IMR-90 (cell line): Measurements from ENCODE around the gene PKNOX1. TPM values are rescaled to one million over a fixed set of nuclear protein-coding genes. Genes with fewer than 3 reads are reported as not detected.

ENCODE experiments used
- BHLHE40 ChIP-seq: fragments of 150-350 bp; IDR thresholded peaks from 2 replicates; pipeline ENCODE4 v1.6.1; 2016; ENCODE audit warnings: mild to moderate bottlenecking, low read depth, low read length
- FOS ChIP-seq: fragments of 150-350 bp; IDR thresholded peaks from 2 replicates; pipeline ENCODE4 v1.6.1; 2016; ENCODE audit warnings: low read depth, low read length
- MAZ ChIP-seq: IDR thresholded peaks from 2 replicates; pipeline ENCODE4 v1.6.1; 2012; ENCODE audit warnings: low read depth, mild to moderate bottlenecking, low read length, improper control_type of control experiment, moderate library complexity, borderline replicate concordance
- polyA plus RNA-seq, 3 experiments: library from polyadenylated mRNA; depleted of rRNA; stranded (reverse); fragments of >200 nt; gene quantifications; 2 replicates each; pipeline ENCODE4 v1.2.3, GENCODE V29; 2012; ENCODE audit warnings: low replicate concordance in 1 of 3
- total RNA-seq: library from RNA; depleted of rRNA; stranded (reverse); fragments of >200 nt; gene quantifications from 2 replicates; pipeline ENCODE4 v1.2.3, GENCODE V29; 2012
- TF ChIP-seq, protein P1 (sequence below): conservative IDR thresholded peaks from 2 replicates; pipeline ENCODE4 v1.5.1; 2012; ENCODE audit warnings: mild to moderate bottlenecking, low read depth, low read length, improper control_type of control experiment

PKNOX1 gene
- total and polyA plus RNA-seq, 2 of the 4 experiments (the other 2 are of a cell fraction) = 35.0 to 61.0 TPM

GRCh38 chr21:43024439-43025136 lies 50.2 kb downstream of the PKNOX1 start (continued):
- TF ChIP-seq, protein P1, sequence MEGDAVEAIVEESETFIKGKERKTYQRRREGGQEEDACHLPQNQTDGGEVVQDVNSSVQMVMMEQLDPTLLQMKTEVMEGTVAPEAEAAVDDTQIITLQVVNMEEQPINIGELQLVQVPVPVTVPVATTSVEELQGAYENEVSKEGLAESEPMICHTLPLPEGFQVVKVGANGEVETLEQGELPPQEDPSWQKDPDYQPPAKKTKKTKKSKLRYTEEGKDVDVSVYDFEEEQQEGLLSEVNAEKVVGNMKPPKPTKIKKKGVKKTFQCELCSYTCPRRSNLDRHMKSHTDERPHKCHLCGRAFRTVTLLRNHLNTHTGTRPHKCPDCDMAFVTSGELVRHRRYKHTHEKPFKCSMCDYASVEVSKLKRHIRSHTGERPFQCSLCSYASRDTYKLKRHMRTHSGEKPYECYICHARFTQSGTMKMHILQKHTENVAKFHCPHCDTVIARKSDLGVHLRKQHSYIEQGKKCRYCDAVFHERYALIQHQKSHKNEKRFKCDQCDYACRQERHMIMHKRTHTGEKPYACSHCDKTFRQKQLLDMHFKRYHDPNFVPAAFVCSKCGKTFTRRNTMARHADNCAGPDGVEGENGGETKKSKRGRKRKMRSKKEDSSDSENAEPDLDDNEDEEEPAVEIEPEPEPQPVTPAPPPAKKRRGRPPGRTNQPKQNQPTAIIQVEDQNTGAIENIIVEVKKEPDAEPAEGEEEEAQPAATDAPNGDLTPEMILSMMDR = no peak
- TF ChIP-seq MAZ (no peak), FOS (no peak), BHLHE40 (no peak)
